ENCODE results near the gene ROBO1.

ROBO1 gene

DNA sequence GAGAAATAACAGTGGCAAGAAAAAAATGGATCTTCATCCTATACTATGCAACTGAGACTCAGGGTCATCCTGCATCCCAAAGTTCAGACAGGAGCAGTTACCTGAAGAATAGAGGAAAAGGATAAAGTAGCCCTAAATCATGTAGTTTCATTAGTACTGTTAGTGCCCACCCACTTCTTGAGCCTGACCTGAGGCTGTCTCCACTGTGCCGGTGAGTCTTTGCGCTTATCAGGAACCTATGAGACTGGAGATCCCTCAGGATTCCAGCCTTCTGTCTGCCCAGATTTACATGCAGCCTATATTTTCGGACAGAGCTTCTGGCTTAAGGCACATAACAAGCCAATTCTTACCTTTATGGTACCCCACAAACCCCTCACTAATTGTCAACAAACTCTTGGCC is 791.6 kb downstream of the ROBO1 start:
- DNase-seq (ENCODE audit: low spot score): no peak

DNA sequence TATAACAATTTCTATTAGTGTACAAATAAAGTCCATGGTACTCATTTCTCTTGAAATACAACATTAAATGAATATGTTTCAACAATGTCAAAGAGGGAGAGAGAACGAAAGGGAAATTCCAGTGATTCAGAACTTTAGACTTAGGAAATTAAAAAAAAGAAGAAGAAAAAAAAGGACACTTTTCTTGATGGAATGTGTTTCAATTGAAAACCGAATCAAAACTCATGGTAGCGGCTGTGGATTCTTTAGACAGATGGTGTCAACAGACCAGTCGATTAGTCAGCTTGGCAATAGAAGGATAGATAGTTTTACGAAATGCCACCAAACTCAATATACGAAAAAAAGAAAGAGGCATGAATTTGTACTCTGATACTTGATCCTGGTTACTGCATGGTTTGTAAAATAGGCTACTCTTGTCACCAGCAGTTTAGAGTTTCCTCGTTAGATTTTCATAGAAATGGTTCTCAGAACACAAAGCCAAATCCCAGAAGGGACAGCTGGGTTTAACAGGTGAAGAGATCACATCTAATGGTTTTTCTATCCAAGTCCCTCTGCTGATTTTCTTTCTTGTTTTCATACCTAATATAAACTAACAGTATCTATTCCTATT is 793.5 kb downstream of the ROBO1 start:
- no peak for DNase-seq (ENCODE audit: low spot score)

DNA sequence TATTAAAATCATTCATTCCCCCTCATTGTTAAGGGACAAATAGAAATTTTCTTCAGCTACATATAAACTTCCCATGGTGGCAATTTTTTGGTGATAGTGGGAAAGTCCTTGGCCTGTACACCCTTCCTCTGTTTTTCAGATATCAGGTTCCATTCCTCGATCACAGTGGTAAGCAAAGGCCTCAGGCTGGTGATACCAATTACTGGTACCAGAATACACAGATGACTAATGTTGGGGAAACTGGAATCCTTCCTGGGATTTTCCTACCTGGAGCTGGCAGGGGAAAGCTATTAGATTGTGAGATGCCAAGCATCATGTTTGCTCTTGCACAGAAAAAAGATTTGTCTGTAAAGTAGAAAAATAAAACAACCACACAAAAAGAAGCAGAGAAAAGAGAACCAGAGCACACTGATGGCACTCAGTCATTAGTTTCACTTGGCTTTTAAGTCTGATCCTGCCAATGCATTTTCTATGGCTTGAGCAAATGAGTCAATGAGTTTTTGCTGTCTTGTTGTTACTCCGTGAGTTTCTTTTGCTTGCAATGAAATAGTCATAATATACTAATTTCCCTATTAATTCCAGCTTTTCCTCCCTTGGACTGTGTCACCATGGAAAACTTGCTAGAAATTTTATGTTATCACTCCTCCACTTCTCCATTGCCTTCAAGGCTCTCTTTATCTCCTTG is 795.0 kb downstream of the ROBO1 start:
- DNase-seq (ENCODE audit: low spot score): no peak

DNA sequence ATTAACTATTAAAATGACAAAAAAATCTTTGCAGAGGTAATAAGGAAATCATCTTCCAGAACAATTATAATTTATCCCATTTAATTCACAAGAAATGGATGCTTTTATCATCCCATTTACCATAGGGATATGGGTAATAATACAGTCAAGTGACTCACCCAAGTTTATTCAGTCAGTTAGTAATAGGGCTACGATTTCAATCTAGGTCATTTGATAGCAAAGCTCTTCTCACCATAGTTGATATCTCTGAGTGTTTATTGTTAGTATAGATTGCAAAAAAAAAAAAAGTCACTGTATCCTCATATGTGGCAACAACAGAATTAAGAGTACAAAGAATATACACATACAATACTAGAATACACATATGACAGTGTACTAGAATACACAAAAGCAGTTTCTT is 797.1 kb downstream of the ROBO1 start:
- DNase-seq (ENCODE audit: low spot score): no peak

DNA sequence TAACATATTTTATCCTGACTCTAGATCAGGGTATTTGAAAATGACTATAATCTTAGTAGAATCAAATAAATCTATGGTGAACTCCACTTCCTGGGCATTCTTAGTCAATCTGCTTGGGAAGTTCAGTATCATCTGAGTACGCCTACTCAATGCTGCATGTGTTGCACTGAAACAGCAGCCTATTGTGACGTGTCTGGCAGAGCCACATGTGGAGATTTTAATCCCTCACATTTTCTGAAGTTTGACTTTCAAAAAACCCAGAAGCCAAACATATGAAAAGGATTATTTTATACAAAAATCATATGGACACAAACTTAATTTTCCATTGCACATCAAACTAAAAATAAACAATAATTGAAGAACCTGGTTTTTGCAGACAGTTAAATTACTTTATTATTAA is 798.3 kb downstream of the ROBO1 start:
- no peak for DNase-seq (ENCODE audit: low spot score)

DNA sequence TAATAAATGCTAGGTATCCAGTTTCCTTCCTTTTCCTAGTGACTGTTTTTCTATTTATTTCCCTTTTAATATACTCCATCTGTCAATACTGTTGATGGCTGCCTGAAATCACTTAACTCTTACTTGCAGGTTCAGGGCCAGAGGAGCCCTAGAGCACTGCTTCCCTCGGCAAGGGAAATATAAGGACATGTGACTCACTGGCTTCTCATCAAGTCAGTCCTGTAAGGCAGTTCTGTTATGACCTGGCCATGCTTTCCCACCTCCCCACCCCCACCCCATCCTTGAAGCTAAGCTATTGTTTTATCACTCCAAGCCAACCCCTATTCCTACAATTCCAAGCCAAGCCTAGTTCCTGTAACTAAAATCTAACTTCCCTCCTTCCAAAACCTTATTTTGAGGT is 800.7 kb downstream of the ROBO1 start:
- no peak for DNase-seq (ENCODE audit: low spot score)

DNA sequence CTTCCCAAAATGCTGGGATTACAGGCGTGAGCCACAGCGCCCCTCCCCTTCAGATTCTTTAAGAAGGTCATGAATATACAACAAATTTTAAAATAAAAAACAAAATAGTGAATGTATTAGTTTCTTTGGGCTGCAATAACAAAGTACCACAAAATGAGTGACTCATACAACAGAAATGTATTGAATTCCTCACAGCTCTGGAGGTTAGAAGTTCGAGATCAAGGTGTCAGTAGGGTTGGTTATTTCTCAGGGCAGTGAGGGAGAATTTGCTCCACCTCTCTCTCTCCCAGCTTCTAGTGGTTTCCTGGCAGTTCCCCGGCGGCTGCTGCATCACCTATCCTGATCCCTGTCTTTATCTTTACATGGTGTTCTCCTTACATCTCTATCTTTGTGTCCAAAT is 804.0 kb downstream of the ROBO1 start:
- no peak for DNase-seq (ENCODE audit: low spot score)

DNA sequence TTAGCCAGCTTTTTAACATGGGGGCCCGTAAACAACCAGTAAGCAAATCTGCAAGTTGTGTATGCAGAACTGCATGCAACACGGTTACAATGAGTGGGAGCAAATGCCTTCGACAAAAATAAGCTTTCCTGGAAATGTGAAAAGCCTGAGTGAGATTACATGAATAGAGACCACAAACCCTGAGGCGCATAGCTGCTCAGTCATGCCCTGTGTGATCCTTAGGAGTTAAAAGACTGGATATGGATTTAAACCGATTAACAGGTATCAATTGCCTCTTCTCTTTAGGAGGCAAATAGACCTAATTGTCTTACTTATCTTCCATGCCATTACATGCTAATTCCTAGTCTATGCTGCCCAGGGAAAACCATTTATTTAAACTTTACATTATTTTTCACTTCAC is 810.3 kb downstream of the ROBO1 start:
- DNase-seq (ENCODE audit: low spot score): no peak

DNA sequence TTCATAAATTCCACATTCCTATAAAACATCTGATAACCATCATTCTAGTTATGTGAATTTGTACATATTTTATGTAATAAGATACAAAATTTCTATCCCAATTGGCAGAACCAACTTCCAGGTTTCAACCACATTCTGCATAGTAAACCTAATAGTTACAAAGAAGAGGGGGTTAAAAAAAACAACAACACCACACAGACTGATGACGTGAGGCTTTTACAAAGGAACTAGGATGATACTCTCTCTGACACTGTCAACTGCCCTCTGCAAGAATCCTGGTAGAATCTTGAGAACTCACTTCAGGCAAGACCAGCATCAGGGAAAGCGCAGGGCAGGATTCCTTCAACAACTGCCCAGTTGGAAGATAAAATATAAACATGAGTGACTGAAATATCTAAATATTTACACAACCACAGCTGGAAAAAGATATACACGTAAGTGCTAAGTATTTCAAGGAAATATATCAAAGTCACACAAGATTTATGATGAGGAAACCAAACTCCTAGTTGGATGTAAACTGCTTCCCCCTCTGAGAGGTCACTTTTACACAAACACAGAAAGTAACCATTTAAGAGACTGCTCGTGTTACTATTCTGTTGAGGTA is 816.4 kb downstream of the ROBO1 start:
- DNase-seq (ENCODE audit: low spot score): no peak

DNA sequence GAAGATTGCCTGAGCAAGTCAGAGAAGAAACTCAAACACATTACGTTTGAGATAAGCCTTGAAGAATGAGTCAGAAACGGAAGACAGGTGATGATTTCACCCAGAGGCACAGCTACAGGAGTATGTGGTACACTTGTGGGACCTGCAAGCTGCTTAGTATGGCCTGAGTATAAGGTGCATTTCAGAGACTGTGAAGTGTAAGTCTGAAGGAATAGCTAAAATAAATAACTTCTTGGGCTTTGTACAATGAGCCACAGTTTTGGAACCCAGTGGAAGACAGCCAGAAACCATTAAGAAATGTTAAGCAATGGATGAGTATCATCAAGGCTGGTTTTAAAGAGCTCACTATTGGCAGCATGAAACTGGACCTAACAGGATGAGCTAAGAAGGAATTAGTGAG is 826.2 kb downstream of the ROBO1 start:
- no peak for DNase-seq (ENCODE audit: low spot score)

DNA sequence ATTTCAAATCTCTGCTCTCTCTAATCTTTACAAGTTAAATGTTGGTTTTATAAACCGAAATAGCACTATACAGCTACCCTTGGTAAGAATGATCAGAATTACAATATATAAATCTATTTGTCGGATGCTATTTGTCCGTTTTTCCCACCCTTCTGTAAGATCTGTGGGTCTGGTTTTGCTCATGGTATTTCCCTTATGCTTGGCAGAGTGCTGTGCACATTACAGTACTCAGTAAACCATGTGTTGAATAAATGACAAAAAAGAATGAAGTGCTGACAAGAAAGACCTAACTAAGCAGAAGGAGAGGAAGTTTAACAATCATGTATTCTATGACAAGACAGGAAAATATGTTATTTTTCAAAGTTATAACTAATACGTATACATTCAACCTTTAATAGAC is 827.2 kb downstream of the ROBO1 start:
- DNase-seq (ENCODE audit: low spot score): no peak

DNA sequence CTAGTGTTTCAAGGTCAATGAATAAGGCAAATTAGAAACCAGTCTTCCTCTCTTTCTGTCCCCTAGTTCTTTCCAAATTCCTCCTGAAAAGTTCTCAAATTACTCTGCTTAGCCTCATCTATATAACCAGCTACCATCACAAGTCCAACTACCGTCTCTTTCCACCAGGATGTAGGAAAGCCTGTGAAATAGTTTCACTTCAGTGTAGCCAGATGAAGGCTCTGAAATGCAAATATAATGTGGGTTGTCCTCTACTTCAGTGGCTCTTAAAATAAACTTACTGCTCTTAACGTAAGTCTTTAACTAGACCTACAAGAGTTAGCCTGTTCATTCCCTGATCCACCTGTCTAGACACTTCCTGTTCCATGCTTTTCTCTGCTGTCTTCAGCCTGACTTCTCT is 827.7 kb downstream of the ROBO1 start:
- no peak for DNase-seq (ENCODE audit: low spot score)

DNA sequence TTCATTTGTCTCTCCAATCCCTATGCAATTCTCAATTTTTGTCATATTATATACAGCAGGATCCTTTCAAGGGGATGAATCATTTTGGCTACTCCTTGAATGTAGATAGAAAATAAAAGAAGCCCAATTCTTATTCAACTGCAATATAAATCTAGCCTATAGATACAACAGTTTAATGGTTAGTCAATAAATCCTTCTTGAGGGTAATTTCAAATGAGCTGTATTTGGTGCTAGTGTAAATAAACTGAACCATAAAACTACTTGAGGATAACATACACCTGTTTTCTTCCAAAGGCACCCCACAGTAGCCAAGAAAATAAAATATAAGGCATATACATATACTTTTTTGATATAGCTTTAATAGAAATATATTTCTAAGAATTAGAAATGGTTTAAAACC is 830.3 kb downstream of the ROBO1 start:
- no peak for DNase-seq (ENCODE audit: low spot score)

DNA sequence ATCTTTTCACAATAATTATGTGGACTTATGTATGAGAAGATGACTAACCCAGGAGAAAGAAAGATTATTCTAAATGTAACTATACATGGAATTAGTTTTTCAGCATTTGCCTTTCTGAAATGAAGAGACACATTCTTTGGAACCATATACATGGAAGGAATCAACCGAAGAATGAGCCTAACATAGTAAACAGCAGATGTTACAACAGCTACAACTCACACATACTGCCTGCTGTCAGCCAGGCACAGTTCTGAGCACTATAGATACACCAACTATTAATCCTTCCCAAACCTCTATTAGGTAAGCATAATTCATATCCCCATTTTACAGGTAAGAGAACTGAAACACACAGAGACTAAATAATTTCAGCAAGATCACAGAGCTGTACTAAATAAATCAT is 840.0 kb downstream of the ROBO1 start:
- no peak for DNase-seq (ENCODE audit: low spot score)

DNA sequence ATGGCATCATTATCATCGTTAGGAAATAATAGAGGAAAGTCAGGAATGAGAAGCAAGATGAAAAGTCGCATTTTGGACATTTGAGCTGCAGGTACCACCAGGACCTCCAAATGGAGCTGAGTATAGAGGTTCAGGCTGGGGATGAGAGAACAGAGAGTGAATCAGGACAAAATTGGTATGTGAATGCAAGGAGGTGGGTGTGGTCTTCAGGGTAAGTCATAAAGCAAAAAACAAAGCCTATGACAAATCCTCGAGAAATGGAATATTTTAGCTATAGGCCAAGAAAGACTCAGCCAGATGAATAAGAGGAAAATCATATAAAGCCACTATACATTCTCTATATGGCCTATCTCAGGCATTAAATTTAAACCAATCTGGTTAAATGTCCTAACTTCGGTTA is 841.3 kb downstream of the ROBO1 start:
- no peak for DNase-seq (ENCODE audit: low spot score)

DNA sequence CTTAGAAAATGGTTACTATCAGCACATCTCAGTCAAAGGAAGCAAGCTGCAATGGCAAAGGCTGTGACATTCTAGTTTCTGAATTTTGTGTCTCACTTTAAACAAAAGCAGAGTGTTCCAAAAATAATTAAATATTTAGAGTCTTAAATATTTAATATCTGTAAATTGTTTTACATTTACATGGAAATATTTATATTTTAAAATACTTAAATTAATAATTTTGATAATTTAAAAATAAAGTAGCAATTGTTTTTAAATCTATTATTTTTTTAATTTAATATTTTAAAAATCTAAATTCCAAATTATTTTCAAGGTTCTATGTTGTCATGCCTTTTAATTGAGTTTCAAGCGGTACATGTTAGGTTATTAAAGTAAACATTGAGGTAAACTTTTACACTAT is 843.1 kb downstream of the ROBO1 start:
- DNase-seq (ENCODE audit: low spot score): no peak

DNA sequence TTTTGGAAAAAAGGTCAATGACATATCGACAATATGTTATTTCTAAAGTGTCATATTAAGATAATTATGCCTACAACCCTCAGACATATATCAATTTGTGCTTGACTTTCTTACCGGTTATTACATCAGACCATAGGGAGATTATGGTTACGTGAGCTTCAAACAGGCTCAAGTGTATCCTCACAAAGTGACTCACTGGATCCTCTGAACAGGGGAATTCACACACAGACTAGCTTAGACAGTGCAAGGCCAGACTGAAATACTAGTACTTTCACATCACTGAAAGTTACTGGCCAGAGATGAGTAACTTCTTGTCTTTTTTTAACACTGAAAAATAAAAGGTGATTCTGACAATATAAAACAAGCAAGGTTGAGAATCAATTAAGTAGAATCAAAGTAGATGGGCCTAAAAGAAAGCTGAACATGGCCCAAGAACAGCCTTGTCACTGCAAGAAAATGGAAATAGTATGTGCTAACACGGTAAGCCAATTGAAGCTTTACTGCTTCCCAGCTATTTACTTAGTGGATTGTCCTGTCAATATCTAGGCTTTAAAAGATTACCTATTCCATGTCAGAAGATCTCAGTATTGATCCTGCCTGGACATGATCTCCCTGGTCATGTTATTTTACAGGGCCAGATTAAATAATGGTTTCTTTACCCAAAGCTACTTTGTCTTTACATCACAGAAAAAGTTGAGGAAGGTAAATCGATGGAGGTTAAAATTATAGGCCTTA is 848.6 kb downstream of the ROBO1 start:
- no peak for DNase-seq (ENCODE audit: low spot score)

DNA sequence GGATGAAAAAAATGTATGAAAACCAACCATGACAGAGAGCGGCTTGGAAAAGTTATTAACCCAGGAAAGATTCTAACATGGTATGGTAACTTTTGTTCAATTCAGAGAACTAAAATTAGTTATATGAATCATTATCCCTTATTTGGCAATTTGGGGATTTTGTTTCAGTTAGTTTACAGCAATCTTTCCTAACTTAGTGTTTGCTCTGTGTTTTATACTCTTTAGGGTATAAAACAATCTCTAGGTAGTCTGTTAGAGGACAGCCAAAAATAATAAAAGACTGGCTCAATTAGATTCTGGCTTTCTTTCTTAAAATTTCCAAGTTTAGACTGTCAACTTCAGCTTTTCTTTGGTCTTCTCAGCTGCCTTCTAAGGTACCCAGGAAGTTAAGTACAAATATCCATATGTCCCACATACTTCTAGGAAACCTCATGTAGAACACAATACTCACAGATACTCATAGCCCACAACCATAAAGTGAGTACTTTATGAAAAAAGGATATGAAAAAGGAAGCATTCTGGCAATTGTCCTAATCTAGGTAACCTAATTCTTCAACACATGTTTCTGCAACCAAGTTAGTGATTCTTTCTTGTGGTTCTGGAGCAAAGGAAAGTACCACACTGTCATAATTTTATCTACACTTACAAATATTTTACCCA is 849.3 kb downstream of the ROBO1 start:
- no peak for DNase-seq (ENCODE audit: low spot score)

DNA sequence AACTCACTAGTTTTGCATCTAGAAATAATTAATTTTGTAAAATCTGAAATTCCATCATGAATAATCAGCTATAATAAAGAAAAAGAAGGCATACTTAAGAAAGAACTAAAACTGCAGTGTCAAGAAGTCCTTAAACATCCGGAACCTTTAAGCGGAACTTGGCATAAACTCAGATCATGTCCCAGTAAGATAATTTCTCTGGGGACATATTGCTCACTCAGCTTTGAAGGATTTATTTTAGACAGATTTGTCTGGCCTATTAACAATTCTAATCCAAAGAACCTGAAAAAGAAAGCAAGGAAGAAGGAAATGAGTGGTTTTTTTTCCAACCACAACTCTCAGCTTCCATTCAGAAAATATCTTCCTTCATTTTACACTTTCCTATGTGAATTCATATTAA is 850.3 kb downstream of the ROBO1 start:
- DNase-seq (ENCODE audit: low spot score): no peak

DNA sequence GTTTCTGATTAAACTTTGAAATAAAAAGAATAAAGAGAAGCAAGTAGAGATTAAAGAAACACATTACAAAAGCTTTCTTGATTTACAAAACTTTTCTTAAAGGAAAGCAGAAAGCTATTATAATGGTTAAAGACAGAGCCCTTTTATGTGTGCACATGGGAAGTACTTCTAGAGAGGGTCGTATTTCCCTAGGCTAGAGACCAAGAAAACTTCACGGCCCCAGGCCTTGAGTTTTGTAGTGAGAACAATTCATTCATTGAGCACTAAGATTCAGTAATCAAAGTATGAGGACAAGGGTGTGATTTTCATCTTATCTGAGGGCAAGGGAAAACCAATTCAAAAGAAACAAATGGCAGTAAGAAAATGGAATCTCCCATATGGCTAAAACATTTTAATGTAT is 854.1 kb downstream of the ROBO1 start:
- DNase-seq (ENCODE audit: low spot score): no peak

DNA sequence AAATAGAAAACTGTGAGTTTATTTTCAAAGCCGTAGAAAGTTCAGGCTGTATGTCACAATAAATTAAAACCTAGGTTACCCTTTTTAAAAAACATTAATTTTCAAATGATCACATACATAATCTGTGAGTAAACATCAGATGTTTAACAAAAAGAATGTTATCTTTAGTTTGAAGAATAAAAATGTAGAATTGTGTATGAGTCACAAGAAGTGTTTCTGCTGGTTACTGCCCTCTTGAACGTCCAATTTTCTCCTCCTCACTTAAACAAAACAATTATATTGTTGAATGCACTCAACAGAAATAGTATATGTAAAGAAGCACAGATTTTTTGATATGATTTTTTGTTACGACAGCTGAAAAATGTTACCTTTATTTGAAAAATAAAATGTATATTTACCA is 855.1 kb downstream of the ROBO1 start:
- no peak for DNase-seq (ENCODE audit: low spot score)

DNA sequence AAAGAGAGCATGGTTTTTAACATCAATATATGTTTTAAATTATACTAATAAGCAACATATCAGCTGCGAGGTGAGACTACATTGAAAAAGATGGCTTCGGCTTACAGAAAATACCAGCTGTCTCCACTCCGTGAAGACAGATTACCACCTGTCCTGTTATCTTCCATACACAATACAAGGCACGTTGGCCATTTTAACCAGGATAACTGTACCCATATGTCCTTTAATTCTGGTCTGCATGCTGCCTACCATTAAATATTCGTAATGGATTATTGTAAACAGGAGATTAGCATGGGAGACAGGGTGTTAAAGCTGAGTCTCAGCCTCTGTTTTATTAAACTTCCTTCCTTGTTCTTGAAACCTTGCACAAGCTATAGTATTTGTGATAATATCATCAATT is 855.5 kb downstream of the ROBO1 start:
- no peak for DNase-seq (ENCODE audit: low spot score)

DNA sequence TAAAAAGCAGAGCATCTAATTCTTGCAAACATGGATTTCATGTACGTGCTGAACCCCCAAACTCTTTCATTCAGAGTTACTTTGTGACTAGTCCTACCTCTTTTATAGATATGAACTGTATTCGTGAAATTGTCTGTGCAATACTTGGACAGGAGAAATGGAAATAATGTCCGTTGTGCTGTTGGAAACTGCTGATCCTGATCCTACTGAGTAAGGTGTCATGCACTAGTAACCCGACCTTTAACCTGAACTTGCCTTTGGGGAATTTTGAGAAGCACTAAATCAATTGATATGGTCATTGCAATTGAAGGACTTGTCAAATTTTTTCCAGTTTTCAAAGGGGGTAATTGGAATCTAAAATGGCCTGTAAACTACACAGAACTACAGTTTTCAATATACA is 856.4 kb downstream of the ROBO1 start:
- no peak for DNase-seq (ENCODE audit: low spot score)
